GM12878 (cell line): Measurements from ENCODE around the gene SYT14.
"Not testable (repeated sequence)": the region's sequence is repeated elsewhere in the genome, so short reads cannot be mapped to it uniquely, and the experiment has no call there.

Experiments used
- CTCF ChIP-seq, 3 experiments: IDR thresholded peaks in 2 of 3; conservative IDR thresholded peaks in 1 of 3; 2 replicates each; pipeline ENCODE4 v1.5.1; 2011; ENCODE audit warnings: low read depth in 3 of 3, low read length in 3 of 3, mild to moderate bottlenecking in 3 of 3, control low read depth in 2 of 3, moderate library complexity in 2 of 3, inconsistent platforms in 1 of 3, mixed read lengths in 1 of 3; ENCODE audit not compliant: control insufficient read depth in 2 of 3, insufficient read depth in 1 of 3; ENCODE audit errors: extremely low read depth in 1 of 3
- EED ChIP-seq: sonication (generic); IDR thresholded peaks from 2 replicates; pipeline ENCODE4 v1.6.1; 2016; ENCODE audit warnings: antibody characterized with exemption, low read depth
- EP300 ChIP-seq, 2 experiments: fragments of 150-350 bp in 1 of 2; IDR thresholded peaks; 2 replicates each; pipeline ENCODE4 v1.6.1; 2011 to 2012; ENCODE audit warnings: low read depth in 2 of 2, low read length in 2 of 2, borderline replicate concordance in 1 of 2, improper control_type of control experiment in 1 of 2, inconsistent platforms in 1 of 2; ENCODE audit not compliant: control insufficient read depth in 1 of 2
- EZH2 ChIP-seq: IDR thresholded peaks from 2 replicates; pipeline ENCODE4 v1.6.1; 2012; ENCODE audit warnings: low read depth, mild to moderate bottlenecking, control low read depth, inconsistent platforms, low read length, borderline replicate concordance; ENCODE audit not compliant: control insufficient read depth
- NFYB ChIP-seq: IDR thresholded peaks from 2 replicates; pipeline ENCODE4 v1.6.1; 2011; ENCODE audit warnings: low read depth, mild to moderate bottlenecking, low read length, improper control_type of control experiment, moderate library complexity; ENCODE audit not compliant: insufficient read depth
- NRF1 ChIP-seq: conservative IDR thresholded peaks from 2 replicates; pipeline ENCODE4 v1.6.1; 2011; ENCODE audit warnings: mild to moderate bottlenecking, low read depth, low read length, improper control_type of control experiment
- POLR2A ChIP-seq: IDR thresholded peaks from 2 replicates; pipeline ENCODE4 v1.6.1; 2011; ENCODE audit warnings: low read depth, mild to moderate bottlenecking, low read length
- RBBP5 ChIP-seq: fragments of 200-600 bp; sonication (generic); conservative IDR thresholded peaks from 2 replicates; pipeline ENCODE4 v1.6.1; 2016
- SRF ChIP-seq, 2 experiments: IDR thresholded peaks; 2 replicates each; pipeline ENCODE4 v1.6.1; 2011; ENCODE audit warnings: low read depth in 2 of 2, low read length in 2 of 2, mild to moderate bottlenecking in 1 of 2, moderate library complexity in 1 of 2
- TCF3 ChIP-seq: IDR thresholded peaks from 2 replicates; pipeline ENCODE4 v1.6.1; 2012; ENCODE audit warnings: low read depth, mild to moderate bottlenecking, low read length, borderline replicate concordance; ENCODE audit not compliant: insufficient read depth
- ZBTB40 ChIP-seq: fragments of 450-650 bp; IDR thresholded peaks from 2 replicates; pipeline ENCODE4 v1.6.1; 2016; ENCODE audit warnings: mild to moderate bottlenecking, moderate library complexity, borderline replicate concordance

GRCh38 chr1:209978721-209979120, 40.7 kb downstream of the SYT14 start:
- TF ChIP-seq NRF1; SRF (IDR thresholded peaks at IDR 0.05; ENCODE audit: low read depth in 2 of 2, low read length in 2 of 2); ZBTB40; POLR2A; CTCF (IDR thresholded peaks at IDR 0.05 in 2 of 3, conservative IDR thresholded peaks at IDR 0.05 in 1 of 3; ENCODE audit: control insufficient read depth in 2 of 3, extremely low read depth in 1 of 3, insufficient read depth in 1 of 3, low read depth in 3 of 3, low read length in 3 of 3); EP300 (IDR thresholded peaks at IDR 0.05; ENCODE audit: borderline replicate concordance in 1 of 2, control insufficient read depth in 1 of 2, low read depth in 2 of 2, low read length in 2 of 2); EZH2; NFYB; EED; TCF3; RBBP5: not testable (repeated sequence)
